ENCODE data around the gene PHKB.

The PHKB gene

GRCh38 chr16:47473792-47474191 lies 12.7 kb downstream of the PHKB start:
- no peak overlapping the region for H3K4me3 ChIP-seq (ENCODE audit: low read depth, low read length)
- no peak for TF ChIP-seq CTCF (IDR thresholded peaks at IDR 0.05; ENCODE audit: borderline replicate concordance, insufficient read depth, low read depth, low read length)

GRCh38 chr16:47475786-47476185 lies 14.7 kb downstream of the PHKB start:
- TF ChIP-seq CTCF (IDR thresholded peaks at IDR 0.05; ENCODE audit: borderline replicate concordance, insufficient read depth, low read depth, low read length) = no peak

DNA sequence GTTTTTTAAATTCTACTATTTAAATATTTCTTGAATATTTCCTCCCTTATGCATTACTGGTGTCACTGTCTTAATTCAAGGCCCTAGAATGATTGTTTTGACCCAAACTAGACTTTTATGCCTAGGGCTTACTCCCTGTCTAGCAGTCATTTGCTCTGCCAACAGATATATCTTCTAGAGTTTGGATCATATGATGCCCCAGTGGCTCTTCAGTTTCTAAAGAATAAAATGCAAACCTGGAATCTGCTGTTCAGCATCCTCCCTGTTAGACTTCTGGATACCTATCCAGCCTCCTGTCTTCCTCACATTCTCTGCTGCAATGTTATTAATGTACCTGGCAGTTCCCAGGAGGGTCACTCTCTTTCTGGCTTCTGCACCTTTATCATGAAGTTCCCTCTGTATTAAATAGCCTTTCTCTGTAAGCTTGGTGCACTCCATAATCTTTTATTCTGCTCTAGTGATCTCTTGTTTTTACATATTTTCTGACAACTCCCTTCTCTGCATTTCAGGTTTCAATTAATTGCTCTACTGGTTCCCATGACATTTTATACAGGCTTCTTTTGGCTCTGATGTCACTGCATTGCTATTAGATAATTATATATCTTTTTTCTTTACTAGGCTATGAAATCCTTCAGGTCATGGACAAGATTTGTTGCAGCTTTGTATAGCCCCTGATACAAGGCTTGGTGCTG lies 15.7 kb downstream of the PHKB start:
- no peak for TF ChIP-seq CTCF (IDR thresholded peaks at IDR 0.05; ENCODE audit: borderline replicate concordance, insufficient read depth, low read depth, low read length)

More at GRCh38 chr16:47475786-47476185, 14.7 kb downstream of the PHKB start:
- H3K4me3 ChIP-seq (ENCODE audit: low read depth, low read length) = no peak overlapping the region

DNA sequence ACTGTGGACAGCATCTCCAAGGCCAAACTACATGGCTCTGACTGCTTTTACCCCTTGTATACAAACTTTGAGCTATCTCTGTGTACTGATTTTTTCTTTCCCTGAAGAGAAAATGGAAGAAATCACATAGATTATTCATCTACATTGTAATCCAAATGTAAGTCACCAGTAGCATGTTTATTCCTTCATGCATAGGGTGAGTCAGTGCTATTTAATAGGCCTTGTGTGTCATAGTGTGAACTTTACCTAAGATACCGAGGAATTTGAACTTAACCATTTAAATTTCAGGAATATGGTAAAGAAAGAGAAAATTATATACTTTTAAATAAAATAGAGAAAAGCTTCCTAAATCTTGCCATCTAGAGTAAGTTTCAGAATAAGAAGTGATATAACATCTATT lies 16.5 kb downstream of the PHKB start:
- no peak overlapping the region for H3K4me3 ChIP-seq (ENCODE audit: low read depth, low read length)
- no peak for TF ChIP-seq CTCF (IDR thresholded peaks at IDR 0.05; ENCODE audit: borderline replicate concordance, insufficient read depth, low read depth, low read length)

More for the DNA sequence above, 15.7 kb downstream of the PHKB start:
- no peak overlapping the region for H3K4me3 ChIP-seq (ENCODE audit: low read depth, low read length)

DNA sequence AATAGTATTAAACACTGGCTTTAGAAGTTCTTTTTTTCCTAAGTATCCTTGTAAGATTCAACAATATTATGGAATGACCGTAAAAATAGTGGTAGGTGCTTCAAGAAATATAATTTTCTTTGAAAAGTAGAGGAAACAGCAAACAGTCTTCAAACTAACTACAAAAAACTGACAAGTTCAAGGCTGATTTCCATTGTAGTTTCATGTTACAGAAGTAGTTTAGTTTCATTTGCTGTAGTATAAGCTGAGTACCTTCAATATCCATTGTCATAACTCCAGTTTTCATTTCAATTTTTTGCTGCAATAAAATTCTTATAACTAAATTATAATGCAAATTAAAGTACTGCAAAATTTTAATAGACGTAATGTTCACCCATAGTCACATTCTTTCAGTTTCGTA lies 19.3 kb downstream of the PHKB start:
- no peak overlapping the region for H3K4me3 ChIP-seq (ENCODE audit: low read depth, low read length)

GRCh38 chr16:47481698-47482374 lies 20.7 kb downstream of the PHKB start:
- H3K4me3 ChIP-seq (ENCODE audit: low read depth, low read length) = no peak overlapping the region
- TF ChIP-seq CTCF (IDR thresholded peaks at IDR 0.05; ENCODE audit: borderline replicate concordance, insufficient read depth, low read depth, low read length) = no peak

More for the DNA sequence above, 19.3 kb downstream of the PHKB start:
- TF ChIP-seq CTCF (IDR thresholded peaks at IDR 0.05; ENCODE audit: borderline replicate concordance, insufficient read depth, low read depth, low read length) = no peak

GRCh38 chr16:47483616-47484015 lies 22.5 kb downstream of the PHKB start:
- no peak for TF ChIP-seq CTCF (IDR thresholded peaks at IDR 0.05; ENCODE audit: borderline replicate concordance, insufficient read depth, low read depth, low read length)

More at GRCh38 chr16:47483616-47484015, 22.5 kb downstream of the PHKB start:
- H3K4me3 ChIP-seq (ENCODE audit: low read depth, low read length) = no peak overlapping the region

Data from GM12875 (cell line).